ENCODE measurements around the gene WWOX.

- TF ChIP-seq CTCF (IDR thresholded peaks at IDR 0.05; ENCODE audit: insufficient read depth, low read depth, low read length): no peak
- no peak for TF ChIP-seq EZH2 (IDR thresholded peaks at IDR 0.05; ENCODE audit: insufficient read depth, low read length)
Observed at GRCh38 chr16:79132701-79133100, 1033.2 kb downstream of the WWOX start.
